Hypothalamus (tissue), 51 donors: ENCODE measurements around the gene KLHL33.
A peak's percentile ranks its signal among the peaks of the same experiment; 100 is the strongest.

Source experiments
- DNase-seq, 51 donors: peaks; one replicate each; lab custom pipeline; 2025; lab: John Stamatoyannopoulos, UW

Gene KLHL33

GRCh38 chr14:20417250-20418186, 18.4 kb downstream of the KLHL33 start:
- DNase-seq: no peak

GRCh38 chr14:20416223-20416622, 19.7 kb downstream of the KLHL33 start:
- DNase-seq: no peak

GRCh38 chr14:20415782-20416206, 20.2 kb downstream of the KLHL33 start:
- DNase-seq: peak in 6 of 51 donors; percentile 1 to 28 (median 17)

- peak in 2 of 51 donors; percentile 7 to 16 for DNase-seq
These were observed 22.3 kb downstream of the KLHL33 start for GRCh38 chr14:20413744-20414082.

DNA sequence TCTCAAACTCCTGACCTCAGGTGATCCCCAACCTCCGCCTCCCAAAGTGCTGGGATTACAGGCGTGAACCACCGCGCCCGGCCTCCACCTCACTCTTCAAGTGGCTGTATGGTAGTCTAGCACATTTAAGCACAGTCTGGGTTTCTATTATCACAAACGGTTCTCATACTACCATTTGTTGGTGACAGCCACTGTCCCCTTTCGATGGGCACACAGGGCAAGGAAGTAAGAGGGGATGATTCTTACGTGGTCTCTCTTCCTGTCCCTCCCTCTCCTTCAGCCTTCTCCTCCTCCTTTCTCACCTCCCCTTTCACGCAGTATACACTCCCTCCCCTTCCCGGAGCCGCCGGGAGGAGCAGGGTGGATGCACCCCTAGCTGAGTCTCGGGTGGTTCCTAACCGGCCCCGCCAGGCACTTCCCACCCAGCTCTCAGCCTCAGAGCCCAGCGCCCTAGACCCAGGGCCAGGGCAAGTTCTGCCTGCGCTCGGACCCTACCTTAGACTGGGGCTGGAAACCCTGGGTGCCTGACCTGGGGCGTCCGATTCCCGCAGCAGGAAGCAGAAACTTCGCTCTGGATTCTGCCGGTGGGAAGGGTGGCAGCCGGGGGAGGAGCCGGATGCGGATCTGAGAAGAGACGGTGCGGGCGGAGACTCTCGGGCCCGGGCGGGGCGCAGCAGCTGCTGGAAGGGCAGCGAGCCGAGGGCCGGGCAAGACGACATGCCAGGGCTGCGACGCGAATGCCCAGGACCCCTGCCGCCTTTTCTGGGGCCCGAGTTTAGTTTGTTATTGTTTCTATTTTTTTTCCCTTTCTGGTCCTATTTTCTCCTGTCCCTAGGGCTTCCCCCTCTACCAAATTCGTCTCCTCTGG, 22.9 kb downstream of the KLHL33 start, which contains the start of gene TEP1:
Gene TEP1 (minus strand): TSS at position 626 of the 868 bp plus-strand sequence. CDS start 5,062 bp downstream, outside the sequence.
- peak in 50 of 51 donors; percentile 28 to 90 (median 67) for DNase-seq

GRCh38 chr14:20412411-20412810, 23.6 kb downstream of the KLHL33 start:
- no peak for DNase-seq

GRCh38 chr14:20409226-20409625, 26.7 kb downstream of the KLHL33 start:
- DNase-seq: no peak

DNA sequence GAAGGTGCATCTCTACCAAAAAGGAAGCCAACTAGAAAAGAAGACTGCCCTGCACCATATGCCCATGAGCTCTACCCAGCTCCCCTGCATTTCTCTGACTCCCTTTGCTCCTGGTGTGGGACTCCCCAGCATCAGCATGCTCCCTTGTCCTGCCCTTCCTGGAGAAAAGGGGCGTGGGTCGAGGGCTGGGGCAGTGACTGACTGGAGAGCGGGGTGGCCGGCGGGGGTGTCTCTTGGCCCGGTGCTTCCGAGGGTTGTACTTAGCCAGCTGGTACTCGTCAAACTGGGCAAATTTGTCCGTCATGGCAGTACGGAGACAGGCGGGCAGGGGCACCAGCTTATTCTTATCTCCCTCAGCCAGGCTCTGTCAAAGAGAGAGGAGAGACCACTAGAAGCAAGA, 32.4 kb downstream of the KLHL33 start:
- no peak for DNase-seq

- no peak for DNase-seq
These were observed 34.9 kb downstream of the KLHL33 start for GRCh38 chr14:20400965-20401593.

DNA sequence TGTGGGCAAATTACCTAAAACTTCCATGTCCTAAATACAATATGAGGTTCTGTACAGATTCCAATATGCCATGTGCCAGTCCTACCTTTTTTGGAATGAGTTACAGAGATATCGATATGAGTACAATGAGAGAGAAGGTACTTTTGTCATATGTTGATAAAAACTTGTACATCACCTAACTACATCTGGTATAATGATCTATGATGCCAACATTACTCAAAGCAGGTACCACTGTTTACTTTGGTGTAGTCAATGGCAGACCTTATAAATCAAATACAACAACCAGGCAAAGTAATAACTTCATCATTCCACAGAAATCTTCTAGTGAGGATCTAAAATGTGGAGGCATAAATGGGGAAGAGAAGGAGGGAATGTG, 35.4 kb downstream of the KLHL33 start:
- DNase-seq: no peak

GRCh38 chr14:20397511-20397910, 38.5 kb downstream of the KLHL33 start:
- DNase-seq: no peak

- DNase-seq: no peak
These were observed 44.5 kb downstream of the KLHL33 start for GRCh38 chr14:20391505-20391904.

GRCh38 chr14:20388159-20388558, 47.8 kb downstream of the KLHL33 start:
- DNase-seq: no peak

DNA sequence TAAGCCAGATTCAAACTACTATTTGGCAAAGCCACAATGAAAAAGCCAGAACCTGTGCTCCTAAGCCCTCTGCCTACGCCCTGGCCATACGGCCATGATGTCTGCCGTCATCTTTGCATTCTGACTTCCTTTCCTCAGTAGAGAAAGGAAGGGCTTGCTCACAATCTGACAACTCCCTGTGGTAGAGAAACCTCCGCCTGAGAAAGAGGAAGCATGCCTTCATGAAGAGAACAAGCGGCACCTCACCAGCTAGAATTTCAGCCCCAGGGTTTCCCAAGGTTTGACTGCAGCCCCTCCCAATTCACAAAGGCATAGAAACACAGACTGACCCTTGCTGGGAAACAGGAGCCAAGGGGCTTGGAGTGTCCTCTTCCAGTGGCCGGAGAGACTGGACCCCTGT, 48.4 kb downstream of the KLHL33 start:
- no peak for DNase-seq

DNA sequence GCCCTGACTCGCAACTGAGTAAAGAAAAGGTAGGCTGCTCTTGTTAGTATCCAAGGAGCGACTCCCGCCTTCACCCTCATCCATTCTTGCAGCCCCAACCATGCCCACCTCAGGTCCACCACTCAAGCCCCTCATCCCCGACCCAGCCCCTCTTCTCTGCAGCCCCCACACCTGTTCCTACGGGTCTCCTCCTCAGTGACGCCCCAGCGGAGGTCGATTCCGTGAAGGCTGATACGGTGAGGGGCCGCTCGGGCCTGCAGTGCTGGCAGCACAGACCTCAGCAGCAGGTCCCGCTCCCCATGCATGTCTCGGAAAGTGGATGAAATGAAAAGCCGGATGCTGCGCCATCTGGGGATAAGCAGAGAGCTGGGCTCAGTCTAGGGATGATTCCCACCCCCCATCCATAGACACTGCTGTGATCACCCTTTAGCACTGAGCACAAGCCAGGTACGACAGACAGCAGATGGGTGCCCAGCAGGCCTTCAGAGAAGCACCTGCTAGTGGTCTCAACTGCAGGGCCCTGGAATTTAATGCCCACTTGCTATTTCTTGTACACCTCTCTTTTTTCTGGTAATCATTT, 49.6 kb downstream of the KLHL33 start:
- DNase-seq: no peak

GRCh38 chr14:20384886-20385285, 51.1 kb downstream of the KLHL33 start:
- no peak for DNase-seq

DNA sequence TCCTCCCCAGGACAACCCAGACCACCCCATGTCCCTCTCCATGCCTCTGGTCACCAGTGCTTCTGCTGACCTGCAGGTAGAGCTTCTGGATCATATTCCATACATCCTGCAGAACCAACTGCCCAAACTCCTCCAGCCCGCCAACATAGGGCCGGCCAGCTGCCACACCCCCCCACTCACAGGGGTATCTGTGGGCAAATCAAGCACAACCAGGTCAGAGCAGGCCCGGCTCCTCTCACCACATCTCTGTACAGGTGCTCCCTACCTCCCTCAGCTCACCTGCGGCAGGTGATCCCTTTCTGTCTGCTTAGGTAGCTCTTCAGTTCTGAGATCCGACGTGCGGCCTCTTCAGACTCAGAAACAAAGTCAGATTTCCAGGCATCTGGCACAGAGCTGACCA, 51.6 kb downstream of the KLHL33 start:
- no peak for DNase-seq

DNA sequence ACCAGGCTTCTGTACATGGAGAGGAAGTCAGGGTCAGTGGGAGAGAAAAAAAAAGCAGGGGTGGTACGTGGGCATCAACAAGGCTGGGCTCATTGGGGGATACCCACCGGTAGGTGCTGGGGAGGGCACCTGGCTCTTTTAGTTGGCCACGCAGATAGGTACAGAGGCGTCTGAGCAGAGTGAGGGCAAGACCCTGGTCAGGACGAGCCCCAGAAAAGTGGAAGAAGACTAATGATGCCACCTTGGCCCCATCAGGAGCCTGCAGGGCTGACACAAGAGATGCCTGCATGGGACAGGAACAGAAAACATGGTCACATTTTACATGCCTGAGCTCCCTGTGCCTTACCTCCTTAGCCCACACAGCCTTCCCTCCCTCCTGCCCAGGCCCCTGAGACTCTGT, 52.3 kb downstream of the KLHL33 start:
- DNase-seq: no peak

GRCh38 chr14:20383032-20383431, 52.9 kb downstream of the KLHL33 start:
- no peak for DNase-seq

DNA sequence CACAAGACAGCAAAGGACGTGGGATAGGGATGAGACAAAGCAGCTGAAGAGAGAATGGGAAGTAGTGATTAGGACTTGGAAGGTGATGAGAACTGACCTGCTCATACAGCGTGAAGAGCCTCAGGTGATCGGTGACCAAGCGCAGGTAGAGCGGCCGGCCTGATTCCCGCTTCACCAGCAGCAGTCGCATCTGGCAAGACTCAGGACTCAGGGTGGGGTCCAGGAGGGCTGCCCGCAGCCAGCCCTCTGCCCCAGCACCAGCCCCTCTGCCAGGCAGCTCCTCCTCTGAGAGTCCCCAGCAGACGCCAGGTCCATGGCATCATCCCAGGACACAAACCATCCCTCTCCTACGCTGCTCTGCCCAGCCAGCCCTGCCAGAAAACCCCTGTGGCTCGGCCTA, 53.4 kb downstream of the KLHL33 start:
- DNase-seq: no peak

GRCh38 chr14:20381341-20381740, 54.6 kb downstream of the KLHL33 start:
- DNase-seq: no peak
